Activated naive CD8-positive, alpha-beta T cell treated with anti-CD3 and anti-CD28 coated beads, Interleukin-2, amount 50 U/mL, for 24 hours (primary cell): ENCODE measurements around the gene DNAH6.
"Not testable (repeated sequence)": the region's sequence is repeated elsewhere in the genome, so short reads cannot be mapped to it uniquely, and the experiment has no call there.

Experiments
- ATAC-seq: fragments of 150-1000 bp; cut with Tn5 transposase; one replicate; pipeline ENCODE4 v1.10.0; 2021
- DNase-seq: peaks from one replicate; pipeline ENCODE4 v3.0.0; 2021
- H3K27ac Mint-ChIP-seq: one replicate; pipeline ENCODE4 v1.8.0; 2021; ENCODE audit warnings: mild to moderate bottlenecking, mixed read lengths
- H3K27me3 Mint-ChIP-seq: one replicate; pipeline ENCODE4 v1.8.0; 2021; ENCODE audit warnings: mixed read lengths
- H3K36me3 Mint-ChIP-seq: one replicate; pipeline ENCODE4 v1.8.0; 2021; ENCODE audit warnings: low read depth, mixed read lengths
- H3K4me1 Mint-ChIP-seq: one replicate; pipeline ENCODE4 v1.8.0; 2021; ENCODE audit warnings: mixed read lengths
- H3K4me3 Mint-ChIP-seq: one replicate; pipeline ENCODE4 v1.8.0; 2021; ENCODE audit warnings: mild to moderate bottlenecking, moderate library complexity, mixed read lengths
- H3K9me3 Mint-ChIP-seq: one replicate; pipeline ENCODE4 v1.8.0; 2021; ENCODE audit warnings: mixed read lengths

Gene DNAH6

DNA sequence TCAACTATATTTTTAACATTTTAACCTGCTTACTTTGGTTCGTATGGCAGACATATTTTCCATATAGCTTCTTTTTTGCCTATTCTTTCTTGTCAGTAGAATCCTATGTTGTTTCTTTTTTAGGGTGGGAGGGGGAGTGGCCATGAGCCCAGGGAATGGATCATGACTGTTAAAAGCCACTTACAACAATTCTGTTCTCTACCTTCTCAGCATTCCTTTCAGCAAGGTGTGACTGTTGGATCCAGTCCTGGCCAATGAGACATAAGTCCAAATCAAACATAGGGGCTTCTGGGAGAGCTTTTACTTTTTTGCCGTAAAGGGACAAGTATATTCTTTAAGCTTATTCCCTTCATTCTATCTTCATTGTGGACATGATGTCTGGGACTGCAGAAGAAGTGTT lies 25.0 kb upstream of the DNAH6 start:
- no peaks in the 10 kb centered on the region for H3K9me3 Mint-ChIP-seq
- DNase-seq = no peak
- H3K4me3 Mint-ChIP-seq = no peak overlapping the region
- peaks cover 6% of the 10 kb centered on the region for H3K4me1 Mint-ChIP-seq
- ATAC-seq = no peak
- no peak overlapping the region for H3K27ac Mint-ChIP-seq
- no peaks in the 10 kb centered on the region for H3K27me3 Mint-ChIP-seq
- H3K36me3 Mint-ChIP-seq = no peaks in the 10 kb centered on the region

GRCh38 chr2:84491741-84492140 lies 24.6 kb upstream of the DNAH6 start:
- ATAC-seq = no peak
- peaks cover 6% of the 10 kb centered on the region for H3K4me1 Mint-ChIP-seq
- no peaks in the 10 kb centered on the region for H3K27me3 Mint-ChIP-seq

DNA sequence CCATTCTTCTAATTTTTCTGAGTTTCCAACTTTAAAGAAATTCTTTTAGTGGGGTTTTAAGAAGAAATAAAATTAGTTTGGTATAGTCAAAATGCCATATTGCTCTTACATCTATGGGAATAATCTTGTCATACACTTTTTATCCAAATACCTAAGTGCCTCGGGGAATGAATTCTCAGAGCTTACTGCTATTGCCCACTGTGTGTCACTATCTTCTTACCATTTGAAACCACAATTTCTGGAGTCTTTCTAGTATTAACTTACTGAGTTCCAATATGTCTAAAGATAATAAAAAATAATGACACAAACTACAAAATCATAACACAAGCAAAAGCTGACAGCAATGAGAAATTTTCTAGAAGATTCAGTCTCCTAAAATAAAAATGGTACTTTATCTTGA lies 23.7 kb upstream of the DNAH6 start:
- peaks cover 6% of the 10 kb centered on the region for H3K4me1 Mint-ChIP-seq
- no peaks in the 10 kb centered on the region for H3K27me3 Mint-ChIP-seq
- no peak for ATAC-seq
- H3K36me3 Mint-ChIP-seq = no peaks in the 10 kb centered on the region
- H3K9me3 Mint-ChIP-seq = no peaks in the 10 kb centered on the region
- H3K4me3 Mint-ChIP-seq = no peak overlapping the region
- DNase-seq = no peak
- H3K27ac Mint-ChIP-seq = no peak overlapping the region

More at GRCh38 chr2:84491741-84492140, 24.6 kb upstream of the DNAH6 start:
- no peak overlapping the region for H3K27ac Mint-ChIP-seq
- H3K4me3 Mint-ChIP-seq = no peak overlapping the region
- H3K9me3 Mint-ChIP-seq = no peaks in the 10 kb centered on the region
- no peak for DNase-seq
- no peaks in the 10 kb centered on the region for H3K36me3 Mint-ChIP-seq

GRCh38 chr2:84493514-84493913 lies 22.8 kb upstream of the DNAH6 start:
- H3K27ac Mint-ChIP-seq = no peak overlapping the region
- no peaks in the 10 kb centered on the region for H3K27me3 Mint-ChIP-seq
- DNase-seq = no peak

GRCh38 chr2:84494070-84494469 lies 22.2 kb upstream of the DNAH6 start:
- no peak overlapping the region for H3K4me3 Mint-ChIP-seq
- H3K27ac Mint-ChIP-seq = no peak overlapping the region
- H3K9me3 Mint-ChIP-seq = no peaks in the 10 kb centered on the region
- H3K27me3 Mint-ChIP-seq = no peaks in the 10 kb centered on the region
- ATAC-seq = no peak
- H3K36me3 Mint-ChIP-seq = no peaks in the 10 kb centered on the region
- no peak for DNase-seq
- peaks cover 8% of the 10 kb centered on the region for H3K4me1 Mint-ChIP-seq

More at GRCh38 chr2:84493514-84493913, 22.8 kb upstream of the DNAH6 start:
- Mint-ChIP-seq H3K4me1 (peaks cover 8% of the 10 kb centered on the region), H3K9me3 (no peaks in the 10 kb centered on the region), H3K36me3 (no peaks in the 10 kb centered on the region), H3K4me3 (no peak overlapping the region)
- ATAC-seq = no peak

GRCh38 chr2:84495539-84496146 lies 20.7 kb upstream of the DNAH6 start:
- ATAC-seq (peak; percentile 89), DNase-seq (no peak)
- H3K4me3 Mint-ChIP-seq = no peak overlapping the region
- no peaks in the 10 kb centered on the region for H3K9me3 Mint-ChIP-seq
- no peak overlapping the region for H3K27ac Mint-ChIP-seq
- H3K4me1 Mint-ChIP-seq = peaks cover 8% of the 10 kb centered on the region
- no peaks in the 10 kb centered on the region for H3K27me3 Mint-ChIP-seq
- H3K36me3 Mint-ChIP-seq = no peaks in the 10 kb centered on the region

GRCh38 chr2:84496386-84496785 lies 19.9 kb upstream of the DNAH6 start:
- Mint-ChIP-seq H3K36me3 (no peaks in the 10 kb centered on the region), H3K4me1 (peaks cover 8% of the 10 kb centered on the region), H3K27ac (no peak overlapping the region), H3K27me3 (no peaks in the 10 kb centered on the region), H3K4me3 (no peak overlapping the region), H3K9me3 (no peaks in the 10 kb centered on the region)
- ATAC-seq = no peak
- no peak for DNase-seq

DNA sequence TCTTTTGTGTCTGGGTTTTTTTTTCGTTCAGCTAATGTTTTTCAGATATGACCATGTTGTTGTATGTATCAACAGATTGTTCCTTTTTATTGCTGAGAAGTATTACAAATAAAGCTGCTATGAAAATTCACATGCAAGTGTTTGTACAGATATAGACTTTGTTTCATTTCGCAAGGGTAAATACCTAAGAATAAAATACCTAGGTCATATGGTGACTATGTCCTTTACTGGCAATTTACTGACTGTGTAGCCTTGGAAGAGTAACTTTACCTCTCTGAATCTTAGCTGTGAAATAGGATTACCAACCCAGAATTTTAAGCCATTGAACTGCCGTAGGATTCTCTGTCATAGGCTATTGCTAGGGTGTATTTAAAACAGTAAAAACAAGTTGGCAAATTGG lies 19.0 kb upstream of the DNAH6 start:
- Mint-ChIP-seq H3K4me3 (no peak overlapping the region), H3K4me1 (peaks cover 8% of the 10 kb centered on the region), H3K27ac (no peak overlapping the region), H3K9me3 (peaks cover 3% of the 10 kb centered on the region), H3K27me3 (no peaks in the 10 kb centered on the region), H3K36me3 (no peaks in the 10 kb centered on the region)
- no peak for DNase-seq
- ATAC-seq = no peak

DNA sequence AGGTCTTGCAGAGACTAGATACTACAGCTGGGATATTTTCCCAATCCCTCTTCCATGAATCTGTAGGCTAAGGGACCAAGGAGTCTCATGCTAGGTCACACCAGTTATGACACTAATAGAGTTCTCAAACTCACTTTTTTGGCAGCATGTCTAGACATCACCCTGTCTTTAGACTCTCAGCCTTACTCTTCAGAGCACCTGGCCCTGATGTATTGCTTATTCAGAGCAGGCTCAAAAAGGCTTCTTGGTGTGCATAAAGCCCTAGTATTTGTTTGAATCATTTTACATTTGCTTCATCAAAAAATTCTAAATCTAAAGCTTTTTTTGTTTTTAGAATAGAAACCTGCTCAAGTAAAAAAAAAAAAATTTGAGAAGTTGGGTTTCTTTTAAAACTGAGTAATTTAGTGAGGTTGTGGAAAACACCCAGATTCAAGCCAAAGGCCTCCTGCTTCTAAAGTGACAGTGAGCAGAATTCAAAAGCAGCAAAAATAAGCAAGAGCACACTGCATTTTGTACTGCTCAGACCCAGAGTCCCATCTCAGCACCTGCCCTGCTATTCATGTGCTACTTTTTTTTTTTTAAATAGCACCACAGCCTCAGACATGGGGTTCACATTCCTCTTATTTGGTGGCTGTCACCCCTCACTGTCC lies 18.0 kb upstream of the DNAH6 start:
- no peaks in the 10 kb centered on the region for H3K36me3 Mint-ChIP-seq
- no peaks in the 10 kb centered on the region for H3K27me3 Mint-ChIP-seq
- H3K27ac Mint-ChIP-seq = no peak overlapping the region
- no peak overlapping the region for H3K4me3 Mint-ChIP-seq
- no peak for DNase-seq
- no peak for ATAC-seq
- H3K4me1 Mint-ChIP-seq = peaks cover 8% of the 10 kb centered on the region
- peaks cover 3% of the 10 kb centered on the region for H3K9me3 Mint-ChIP-seq

GRCh38 chr2:84511024-84511423 lies 5.3 kb upstream of the DNAH6 start:
- H3K27ac Mint-ChIP-seq, H3K27me3 Mint-ChIP-seq, H3K9me3 Mint-ChIP-seq, H3K4me3 Mint-ChIP-seq, H3K4me1 Mint-ChIP-seq, H3K36me3 Mint-ChIP-seq, DNase-seq, ATAC-seq: not testable (repeated sequence)

DNA sequence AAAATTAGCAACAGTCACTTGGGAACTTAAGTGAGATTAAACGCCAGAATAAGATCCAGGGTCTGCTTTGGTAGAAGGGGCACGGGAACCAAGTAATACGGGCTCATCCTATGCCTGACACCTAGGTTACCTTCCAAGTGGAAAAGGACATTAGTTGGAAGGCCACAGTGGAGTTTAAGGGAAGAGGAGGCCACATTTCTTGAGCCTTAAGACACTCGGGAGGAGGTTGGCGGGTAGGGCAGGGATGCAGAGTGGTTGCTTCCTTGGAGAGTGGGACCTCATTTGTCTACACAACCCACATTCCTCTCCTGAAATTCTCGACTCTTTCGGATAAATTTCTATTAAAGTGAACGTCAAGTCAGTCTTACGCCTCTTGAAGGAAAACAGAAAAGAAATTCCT lies 510 bp upstream of the DNAH6 start:
- no peak for DNase-seq
- Mint-ChIP-seq H3K9me3 (no peaks in the 10 kb centered on the region), H3K27ac (peak overlapping the region; percentile 16), H3K4me1 (peaks cover 21% of the 10 kb centered on the region), H3K36me3 (no peaks in the 10 kb centered on the region), H3K4me3 (peak overlapping the region; percentile 84), H3K27me3 (no peaks in the 10 kb centered on the region)
- no peak for ATAC-seq

DNA sequence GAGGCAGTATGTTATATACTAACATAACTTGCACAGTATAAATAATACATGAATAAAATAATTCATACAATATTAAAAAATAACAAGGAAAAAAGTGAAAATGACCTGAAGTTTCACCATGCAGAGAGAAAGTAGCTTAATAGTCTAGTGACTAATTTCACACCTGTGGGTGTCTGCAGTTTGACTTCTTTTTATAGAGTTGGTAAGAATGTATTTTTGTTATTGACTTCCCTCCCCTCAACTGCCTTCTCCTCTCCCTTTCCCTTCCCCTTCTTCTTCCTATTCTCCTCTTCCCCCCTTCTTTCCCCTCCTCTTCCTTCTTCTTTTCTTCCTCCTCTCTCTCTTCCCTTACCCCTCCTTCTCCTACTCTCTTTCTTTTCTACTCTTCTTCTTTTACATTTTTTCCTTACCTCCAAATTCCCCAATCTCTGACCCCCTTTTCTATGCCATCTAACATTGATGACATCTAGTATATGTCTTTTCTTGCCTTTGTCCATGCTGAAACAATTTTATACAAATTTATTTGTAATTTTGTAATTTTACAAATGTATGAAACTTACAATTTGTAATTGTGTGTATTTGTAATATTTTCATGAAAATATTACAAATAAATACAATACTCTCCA lies 3.1 kb downstream of the DNAH6 start:
- H3K4me1 Mint-ChIP-seq = peaks cover 21% of the 10 kb centered on the region
- H3K4me3 Mint-ChIP-seq = no peak overlapping the region
- H3K27me3 Mint-ChIP-seq = no peaks in the 10 kb centered on the region
- H3K9me3 Mint-ChIP-seq = peaks cover 14% of the 10 kb centered on the region
- H3K27ac Mint-ChIP-seq = no peak overlapping the region
- DNase-seq (no peak), ATAC-seq (no peak)
- peaks cover 3% of the 10 kb centered on the region for H3K36me3 Mint-ChIP-seq

DNA sequence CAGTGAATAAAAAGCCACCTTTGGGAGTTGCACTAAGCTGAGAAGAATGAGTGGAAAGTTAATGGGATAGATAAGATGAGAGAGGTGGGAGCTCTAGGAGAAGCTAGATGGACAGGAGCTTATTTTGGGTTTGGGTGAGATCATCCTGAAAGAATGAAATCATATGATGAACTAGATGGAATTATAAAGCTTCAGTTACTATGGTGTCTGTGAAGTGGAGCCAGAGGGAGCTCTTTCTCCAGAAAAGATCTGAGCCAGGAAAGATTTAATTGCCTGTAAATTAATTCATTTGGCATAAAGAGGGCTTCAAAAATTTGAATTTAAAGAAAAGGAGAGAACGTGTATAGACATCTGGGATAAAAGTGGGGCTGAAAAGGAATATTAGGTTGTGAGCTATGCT lies 10.3 kb downstream of the DNAH6 start:
- Mint-ChIP-seq H3K9me3 (peaks cover 9% of the 10 kb centered on the region), H3K4me1 (peaks cover 18% of the 10 kb centered on the region), H3K4me3 (no peak overlapping the region), H3K27ac (peak overlapping the region; percentile 15), H3K36me3 (no peaks in the 10 kb centered on the region), H3K27me3 (no peaks in the 10 kb centered on the region)
- ATAC-seq (no peak), DNase-seq (no peak)

GRCh38 chr2:84527137-84528129 lies 11.1 kb downstream of the DNAH6 start:
- Mint-ChIP-seq H3K36me3 (no peaks in the 10 kb centered on the region), H3K27me3 (no peaks in the 10 kb centered on the region), H3K27ac (peak overlapping the region; percentile 15), H3K4me3 (no peak overlapping the region), H3K9me3 (peaks cover 6% of the 10 kb centered on the region), H3K4me1 (peaks cover 18% of the 10 kb centered on the region)
- ATAC-seq (peak; percentile 71), DNase-seq (no peak)
